Vagina (tissue), 2 donors: ENCODE results near the gene PGP.

Source experiments
- CTCF ChIP-seq, 3 experiments: fragments of 450-650 bp in 2 of 3; fragments of 200-600 bp in 1 of 3; sonication (generic) in 1 of 3; IDR thresholded peaks; one replicate each; pipeline ENCODE4 v1.5.1; 2017 to 2019; ENCODE audit warnings: antibody characterized with exemption in 3 of 3, mild to moderate bottlenecking in 2 of 3, moderate library complexity in 2 of 3
- POLR2AphosphoS5 ChIP-seq, 2 donors: sonication (generic); formaldehyde crosslinking; IDR thresholded peaks; one replicate each; pipeline ENCODE4 v1.9.0; 2017; ENCODE audit warnings: antibody characterized with exemption in 2 of 2, mild to moderate bottlenecking in 2 of 2, low read depth in 1 of 2; ENCODE audit not compliant: insufficient read depth in 1 of 2

DNA sequence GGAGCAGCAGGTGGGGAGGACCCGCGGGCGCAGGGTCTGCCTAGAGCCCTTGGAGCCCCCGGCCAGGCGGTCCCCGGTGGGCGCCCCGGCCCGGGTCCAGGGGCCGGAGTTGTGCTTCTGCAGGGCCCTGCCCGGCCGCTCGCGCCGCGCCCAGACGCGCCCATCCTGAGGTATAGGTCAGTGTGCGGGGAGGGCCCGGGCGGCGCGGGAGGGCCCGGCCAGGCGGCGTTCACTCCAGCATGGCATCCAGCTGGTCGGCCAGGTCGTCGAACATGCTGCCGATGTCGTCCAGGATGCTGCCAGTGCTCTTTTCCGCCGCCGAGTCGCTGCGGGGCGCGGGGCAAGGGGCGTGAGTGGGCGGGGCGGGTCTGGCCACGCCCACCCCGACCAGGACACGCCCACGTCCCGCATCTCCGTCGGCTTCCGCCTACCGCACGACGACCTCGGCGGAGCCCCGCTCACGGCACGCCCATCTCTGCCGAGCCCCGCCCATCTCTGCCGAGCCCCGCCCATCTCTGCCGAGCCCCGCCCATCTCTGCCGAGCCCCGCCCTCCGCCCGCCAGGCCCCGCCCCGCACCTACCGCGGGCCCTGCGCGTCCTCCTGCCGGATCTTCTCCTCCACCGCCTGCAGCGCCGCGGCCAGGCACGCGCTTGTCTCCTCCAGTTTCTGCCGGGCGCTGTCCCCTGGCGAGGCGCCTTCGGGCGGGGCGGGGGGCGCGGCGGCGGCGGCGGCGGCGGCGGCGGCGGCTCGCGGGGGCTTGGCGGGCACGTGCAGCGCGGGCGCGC is 36.1 kb downstream of the PGP start:
- TF ChIP-seq POLR2AphosphoS5 (IDR thresholded peaks at IDR 0.05; ENCODE audit: insufficient read depth in 1 of 2, low read depth in 1 of 2), result no peak
- no peak for TF ChIP-seq CTCF (IDR thresholded peaks at IDR 0.05)
